IPS-NIHi11 (cell line): ENCODE data around the gene ZPBP.
"Not testable (repeated sequence)": the region's sequence is repeated elsewhere in the genome, so short reads cannot be mapped to it uniquely, and the experiment has no call there.

ENCODE experiments used
- DNase-seq: peaks from one replicate; pipeline ENCODE4 v3.0.0; 2012; ENCODE audit warnings: mixed read lengths, low spot score

The ZPBP gene

DNA sequence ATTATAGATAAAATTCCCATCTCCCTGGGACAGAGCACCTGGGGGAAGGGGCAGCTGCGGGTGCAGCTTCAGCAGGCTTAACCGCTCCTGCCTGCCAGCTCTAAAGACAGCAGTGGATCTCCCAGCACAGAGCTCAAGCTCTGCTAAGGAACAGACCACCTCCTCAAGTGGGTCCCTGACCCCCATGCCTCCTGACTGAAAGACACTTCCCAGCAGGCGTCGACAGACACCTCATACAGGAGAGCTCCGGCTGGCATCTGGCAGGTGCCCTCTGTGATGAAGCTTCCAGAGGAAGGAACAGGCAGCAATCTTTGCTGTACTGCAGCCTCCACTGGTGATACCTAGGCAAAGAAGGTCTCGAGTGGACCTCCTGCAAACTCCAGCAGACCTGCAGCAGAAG lies 51.9 kb downstream of the ZPBP start:
- DNase-seq, result not testable (repeated sequence)

DNA sequence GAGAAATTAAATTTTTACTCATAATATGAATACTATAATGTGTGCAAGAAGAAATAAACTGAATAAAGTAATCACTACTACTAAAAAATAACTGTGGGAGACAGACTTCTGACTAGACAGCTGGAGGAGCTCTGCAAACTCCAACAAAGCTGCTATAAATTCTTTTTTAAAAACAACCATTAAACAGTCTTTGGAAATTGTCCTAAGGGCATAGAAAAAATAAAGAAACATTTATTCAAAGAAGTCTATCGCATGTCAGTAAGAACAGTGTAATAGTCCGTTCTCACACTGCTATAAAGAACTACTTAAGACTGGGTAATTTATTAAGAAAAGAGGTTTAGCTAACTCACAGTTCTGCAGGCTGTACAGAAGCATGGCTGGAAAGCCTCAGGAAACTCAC lies 56.0 kb downstream of the ZPBP start:
- DNase-seq, result no peak

DNA sequence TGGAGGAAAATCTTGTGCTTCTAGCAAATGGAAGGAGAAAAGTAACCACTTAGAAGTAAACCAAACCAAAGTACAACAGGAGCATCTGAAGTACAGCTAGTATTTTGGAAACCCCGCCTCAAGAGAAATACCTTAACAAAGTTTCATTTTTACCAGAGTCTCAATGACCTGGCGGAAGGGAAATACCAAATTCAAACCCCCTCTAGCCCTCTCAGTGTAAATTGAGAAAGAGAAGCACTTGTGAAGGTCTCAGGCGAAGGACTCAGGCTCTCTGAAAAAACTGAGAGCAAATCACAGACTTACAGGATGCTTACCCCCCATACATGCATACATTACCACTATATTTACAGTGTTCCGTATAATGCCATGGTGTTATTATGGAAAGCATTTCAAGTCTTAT lies 70.1 kb downstream of the ZPBP start:
- DNase-seq, result no peak

DNA sequence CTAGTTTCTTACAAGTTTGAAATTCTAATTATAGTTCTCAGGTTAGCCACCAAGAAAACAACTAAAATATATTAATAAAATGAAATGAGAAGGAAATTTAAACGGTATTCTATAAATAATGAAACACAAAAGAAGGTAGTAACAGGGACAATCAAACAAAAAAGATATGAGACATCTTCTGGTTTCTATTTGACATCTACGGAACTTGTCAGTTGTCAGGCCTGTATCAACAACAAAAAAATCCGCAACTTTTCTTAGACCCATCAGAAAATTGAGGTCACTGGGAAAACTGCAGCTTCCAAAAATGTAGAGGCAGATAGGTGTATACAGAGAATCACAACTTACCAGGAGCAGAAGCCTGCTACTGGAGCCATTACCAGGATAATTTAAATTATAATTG lies 70.6 kb downstream of the ZPBP start:
- no peak for DNase-seq

DNA sequence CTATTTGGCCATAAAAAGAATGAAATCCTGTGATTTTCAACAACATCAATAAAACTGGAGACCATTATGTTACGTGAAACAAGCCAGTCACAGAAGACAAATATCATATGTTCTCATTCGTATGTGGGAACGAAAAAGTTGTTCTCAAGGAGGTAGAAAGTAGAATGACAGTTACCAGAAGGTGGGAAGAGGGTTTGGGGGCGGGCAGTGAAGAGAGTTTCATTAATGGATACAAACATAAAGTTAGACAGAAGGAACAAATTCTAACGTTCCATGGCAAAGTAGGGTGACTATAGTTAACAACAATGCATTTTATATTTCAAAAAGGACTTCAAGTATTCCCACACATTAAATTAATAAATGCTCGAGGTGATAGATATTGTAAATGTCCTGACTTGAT lies 97.4 kb downstream of the ZPBP start:
- DNase-seq, result no peak

DNA sequence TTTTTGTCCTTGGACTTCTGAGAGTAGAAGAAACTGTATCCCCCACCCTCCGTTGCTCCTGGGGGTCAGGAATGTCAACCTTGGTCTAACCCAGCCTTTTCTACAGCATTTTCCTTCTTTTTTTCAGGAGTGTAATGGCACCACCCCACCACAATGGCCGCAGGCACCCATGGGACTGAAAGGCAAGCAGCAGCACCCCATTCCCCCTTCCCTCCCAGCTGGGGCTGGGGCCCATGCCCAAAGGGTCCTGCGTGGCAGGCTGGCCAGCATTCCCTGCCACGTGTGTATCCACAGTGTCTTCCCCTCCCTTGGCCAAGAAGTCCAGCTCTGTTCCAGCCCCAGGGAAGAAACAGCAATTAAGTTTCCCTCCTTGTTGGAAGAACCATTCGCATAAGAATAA lies 106.9 kb downstream of the ZPBP start:
- no peak for DNase-seq

DNA sequence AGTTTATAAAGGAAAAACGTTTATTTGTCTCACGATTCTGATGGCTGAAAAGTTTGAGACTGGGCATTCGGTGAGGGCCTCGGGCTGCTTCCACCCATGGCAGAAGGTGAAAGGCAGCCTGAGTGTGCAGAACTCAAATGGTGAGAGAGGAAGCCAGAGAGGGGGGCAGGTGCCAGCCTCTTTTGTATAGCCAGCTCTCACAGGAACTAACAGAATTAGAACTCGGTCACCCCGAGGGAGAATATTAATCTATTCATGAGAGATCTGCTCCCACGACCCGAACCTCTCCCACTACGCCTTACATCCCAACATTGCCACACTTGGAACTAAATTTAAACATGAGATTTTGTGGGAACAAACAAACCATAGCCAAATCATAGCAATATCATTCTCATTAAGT lies 112.6 kb downstream of the ZPBP start:
- DNase-seq, result no peak

DNA sequence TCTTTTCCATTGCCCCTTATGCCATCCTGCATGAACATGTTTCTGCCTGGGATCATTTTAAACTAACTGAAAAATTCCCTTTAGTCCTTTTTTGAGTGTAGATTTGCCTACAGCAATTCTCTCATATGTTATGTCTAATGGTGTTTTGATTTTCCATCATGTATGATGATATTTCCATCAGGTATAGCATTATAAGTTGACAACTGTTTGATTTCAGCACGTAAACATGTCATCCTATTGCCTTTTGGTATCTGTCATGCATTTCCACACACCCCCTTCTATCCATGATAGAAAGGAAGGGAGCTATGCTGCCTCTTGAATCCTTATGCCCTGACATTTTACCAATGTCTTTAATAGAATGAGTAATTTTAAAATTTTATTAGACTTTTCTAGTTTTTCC lies 116.8 kb downstream of the ZPBP start:
- DNase-seq, result no peak

DNA sequence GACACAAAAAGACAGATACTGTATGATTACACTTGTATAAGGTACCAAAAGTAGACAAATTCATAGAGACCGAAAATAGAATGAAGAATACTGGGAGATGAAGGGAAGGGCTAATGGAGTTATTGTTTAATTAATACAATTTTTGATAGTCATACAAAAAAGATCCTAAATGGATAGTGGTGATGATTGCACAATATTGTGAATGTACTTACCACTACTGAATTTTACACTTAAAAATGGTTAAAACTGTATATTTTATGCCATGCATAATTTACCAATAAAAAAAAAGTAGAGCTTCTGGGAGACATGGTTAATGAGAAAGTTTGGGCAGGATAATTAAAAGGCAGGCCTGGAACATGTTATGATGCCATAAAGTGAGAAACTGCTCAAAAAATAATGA lies 119.0 kb downstream of the ZPBP start:
- DNase-seq, result no peak

DNA sequence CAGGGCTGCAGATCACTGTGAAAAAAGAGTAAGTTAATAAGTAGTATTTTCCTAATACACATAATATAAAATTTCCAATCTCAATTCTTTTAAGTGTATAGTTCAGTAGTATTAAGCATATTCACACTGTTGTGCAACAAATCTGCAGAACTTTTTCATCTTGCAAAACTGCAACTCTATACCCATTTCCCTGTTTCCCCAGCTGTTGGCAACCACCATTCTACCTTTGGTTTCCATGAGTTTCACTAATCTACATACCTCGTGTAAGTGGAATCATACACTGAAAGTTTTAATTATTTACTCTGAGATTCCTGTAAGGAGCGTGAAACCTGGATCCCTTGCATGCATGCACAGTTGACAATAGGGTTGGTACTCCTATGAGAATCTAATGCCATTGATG lies 155.4 kb downstream of the ZPBP start:
- DNase-seq, result no peak

DNA sequence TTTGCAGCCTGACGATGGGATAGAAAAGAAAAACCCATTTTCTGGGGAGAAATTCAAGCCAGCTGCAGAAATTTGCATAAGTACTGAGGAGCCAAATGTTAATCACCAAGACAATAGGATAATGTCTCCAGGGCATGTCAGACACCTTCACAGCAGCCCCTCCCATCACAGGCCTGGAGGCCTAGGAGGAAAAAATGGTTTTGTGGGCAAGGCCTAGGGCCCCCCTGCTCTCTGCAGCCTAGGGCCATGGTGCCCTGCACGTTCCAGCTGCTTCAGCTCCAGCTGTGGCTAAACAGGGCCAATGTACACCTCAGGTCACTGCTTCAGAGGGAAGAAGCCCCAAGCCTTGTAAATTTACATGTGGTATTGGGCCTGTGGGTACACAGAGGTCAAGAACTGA lies 161.4 kb downstream of the ZPBP start:
- DNase-seq, result no peak

DNA sequence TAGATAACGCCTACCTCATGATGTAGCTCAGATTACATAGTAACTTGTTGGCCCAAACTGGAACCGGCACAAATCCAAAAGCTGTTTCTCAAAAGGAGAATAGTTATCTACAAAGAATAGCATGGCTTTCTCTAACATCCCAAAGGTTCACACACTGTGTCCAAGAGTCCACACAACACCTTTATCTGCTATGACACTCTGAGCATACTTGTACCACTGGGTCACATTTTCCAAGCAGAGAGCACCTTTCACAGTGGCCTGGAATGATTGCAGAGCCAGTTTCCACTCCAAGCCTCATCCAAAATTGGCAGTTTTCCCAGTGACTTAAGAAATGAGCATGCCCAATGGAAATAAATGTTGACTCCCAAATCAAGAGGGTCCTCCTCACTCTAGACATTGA lies 164.3 kb downstream of the ZPBP start:
- DNase-seq, result no peak

DNA sequence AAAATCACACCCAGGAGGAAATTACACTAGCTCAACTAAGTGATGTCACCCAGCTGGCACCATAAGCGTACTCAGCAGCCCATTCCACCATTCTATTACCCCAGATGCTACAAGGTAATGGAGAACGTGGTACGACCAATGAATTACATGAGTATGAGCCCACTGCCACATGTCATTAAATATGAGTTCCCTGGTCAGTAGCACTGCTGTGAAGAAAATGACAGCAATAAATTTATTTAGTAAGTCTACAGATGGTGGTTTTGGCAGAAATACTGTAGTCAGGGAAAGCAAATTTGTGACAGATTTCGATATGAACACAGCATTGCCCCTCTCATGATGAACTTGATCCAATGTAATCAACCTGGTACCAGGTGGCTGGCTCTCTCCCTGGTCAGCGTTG lies 165.4 kb downstream of the ZPBP start:
- DNase-seq, result no peak

DNA sequence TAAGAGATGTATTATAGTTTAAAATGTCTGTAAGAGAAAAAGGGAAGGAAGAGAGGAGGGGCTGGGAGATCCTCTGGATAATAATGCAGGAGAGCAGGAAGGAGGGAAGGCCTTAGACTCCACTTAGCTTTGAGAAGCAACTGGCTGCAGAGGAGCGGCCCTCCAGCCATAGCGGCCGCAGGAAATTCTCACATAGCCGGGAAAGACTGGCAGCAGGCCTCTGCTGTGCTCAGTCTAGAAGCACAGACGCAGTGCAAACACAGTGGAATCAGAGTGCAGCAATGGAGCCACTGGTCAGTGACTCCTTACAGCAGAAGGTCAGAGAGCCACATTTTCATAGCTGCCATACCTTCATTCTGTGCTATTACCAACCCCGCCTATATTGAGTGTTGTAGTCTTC lies 166.3 kb downstream of the ZPBP start:
- DNase-seq, result no peak

DNA sequence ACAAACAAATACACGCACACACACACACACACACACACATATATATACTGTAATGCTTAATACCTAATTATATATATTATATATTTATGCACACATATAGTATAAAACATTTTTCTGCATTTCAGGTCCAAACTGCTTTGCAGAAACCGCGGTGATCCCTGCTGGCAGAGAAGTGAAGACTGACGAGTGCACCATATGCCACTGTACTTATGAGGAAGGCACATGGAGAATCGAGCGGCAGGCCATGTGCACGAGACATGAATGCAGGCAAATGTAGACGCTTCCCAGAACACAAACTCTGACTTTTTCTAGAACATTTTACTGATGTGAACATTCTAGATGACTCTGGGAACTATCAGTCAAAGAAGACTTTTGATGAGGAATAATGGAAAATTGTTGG lies 181.1 kb downstream of the ZPBP start:
- DNase-seq, result no peak

DNA sequence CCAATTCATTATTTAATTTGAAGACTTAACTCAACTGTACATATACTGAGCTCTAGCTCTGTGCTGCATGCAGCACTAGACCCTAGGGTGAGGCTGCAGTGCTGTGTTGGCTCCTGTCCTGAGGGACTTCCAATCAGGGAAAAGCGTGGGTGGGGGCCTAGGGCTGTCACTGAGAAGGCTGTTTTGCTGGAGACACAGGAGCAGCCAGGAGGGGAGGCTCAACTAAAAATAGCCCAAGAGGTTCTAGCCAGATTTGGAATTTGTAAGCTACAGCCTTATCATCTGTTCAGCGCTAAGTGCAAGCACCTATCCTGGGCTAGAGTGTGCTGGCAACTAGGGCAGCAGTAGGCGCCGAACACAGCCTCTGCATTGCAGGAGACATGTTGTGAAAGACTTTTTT lies 198.5 kb downstream of the ZPBP start:
- no peak for DNase-seq

DNA sequence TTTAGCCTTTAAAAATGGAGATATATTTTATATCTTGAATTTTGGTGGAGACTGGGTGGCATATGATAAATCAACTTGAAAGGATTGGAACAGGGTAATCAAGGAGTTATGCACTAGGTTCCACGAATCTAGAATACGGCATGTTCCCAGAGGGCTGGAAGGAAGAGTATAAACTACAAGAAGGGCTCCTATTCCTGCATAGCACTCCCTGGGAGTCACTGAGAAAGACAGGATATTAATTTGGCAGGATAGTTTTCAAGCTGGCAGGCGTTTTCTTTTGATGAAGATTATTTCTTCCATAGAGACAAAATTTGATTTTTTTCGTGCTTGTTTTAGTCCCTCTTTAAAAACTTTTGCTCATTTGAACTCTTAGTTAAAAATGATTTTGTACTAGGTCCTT lies 199.9 kb downstream of the ZPBP start:
- no peak for DNase-seq

DNA sequence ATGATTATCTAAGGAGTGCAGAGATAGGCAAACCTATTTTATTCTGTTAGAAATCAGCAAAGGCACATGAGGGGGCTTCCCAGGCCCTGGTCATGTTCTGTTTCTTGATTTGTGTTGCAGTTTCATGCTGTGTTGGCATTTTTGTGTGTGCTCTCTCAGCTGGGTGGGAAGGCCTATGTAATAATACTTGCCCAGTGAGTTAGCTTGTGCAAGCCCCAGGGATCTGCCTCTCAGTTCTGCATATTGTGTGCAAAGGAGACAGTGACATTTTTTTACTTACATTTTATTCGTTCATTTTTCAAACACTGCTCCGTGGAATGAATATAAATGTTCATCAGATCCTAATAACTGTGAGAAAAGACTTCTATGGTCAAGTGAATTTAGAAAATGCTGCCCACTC lies 200.6 kb downstream of the ZPBP start:
- DNase-seq, result no peak
